DND-41 (cell line): ENCODE measurements around the gene ACSM6.

Source experiments
- ATAC-seq: fragments of 200-7000 bp; cut with Tn5 transposase; 3 replicates; pipeline ENCODE4 v1.9.1; 2021; ENCODE audit warnings: low read depth; ENCODE audit not compliant: insufficient read depth
- DNase-seq: peaks from one replicate; pipeline ENCODE4 v3.0.0-alpha.2; 2020
- H2AFZ ChIP-seq: 2 replicates; pipeline ENCODE4 v1.6.0; 2012; ENCODE audit warnings: low read depth, low read length
- H3K27ac ChIP-seq: 2 replicates; pipeline ENCODE4 v1.5.1; 2012; ENCODE audit warnings: low read length, inconsistent platforms
- H3K27me3 ChIP-seq: fragments of 200-600 bp; sonication (generic); 2 replicates; pipeline ENCODE4 v1.6.0; 2012; ENCODE audit warnings: low read length, mild to moderate bottlenecking, inconsistent platforms; ENCODE audit not compliant: insufficient read depth, poor library complexity
- H3K36me3 ChIP-seq: 2 replicates; pipeline ENCODE4 v1.5.1; 2012; ENCODE audit warnings: low read length, inconsistent platforms; ENCODE audit not compliant: insufficient read depth
- H3K4me1 ChIP-seq: 2 replicates; pipeline ENCODE4 v1.5.1; 2012; ENCODE audit warnings: mild to moderate bottlenecking, low read length; ENCODE audit not compliant: insufficient read depth
- H3K4me2 ChIP-seq: 2 replicates; pipeline ENCODE4 v1.6.0; 2012; ENCODE audit warnings: mild to moderate bottlenecking, moderate library complexity, low read length, inconsistent platforms; ENCODE audit not compliant: insufficient read depth
- H3K4me3 ChIP-seq, 2 experiments: fragments of 200-600 bp in 1 of 2; shearing (Covaris generic) in 1 of 2; 2 replicates each; pipeline ENCODE4 v1.5.1; 2012 to 2016; ENCODE audit warnings: inconsistent platforms in 2 of 2, low read length in 2 of 2, mild to moderate bottlenecking in 2 of 2, low read depth in 1 of 2, moderate library complexity in 1 of 2
- H3K79me2 ChIP-seq: 2 replicates; pipeline ENCODE4 v1.6.0; 2012; ENCODE audit warnings: low read length, inconsistent platforms; ENCODE audit not compliant: insufficient read depth
- H3K9ac ChIP-seq: 2 replicates; pipeline ENCODE4 v1.6.0; 2012; ENCODE audit warnings: low read depth, mild to moderate bottlenecking, inconsistent platforms, low read length, moderate library complexity
- H3K9me3 ChIP-seq: 2 replicates; pipeline ENCODE4 v1.5.1; 2012; ENCODE audit warnings: low read length, moderate library complexity, mild to moderate bottlenecking, inconsistent platforms; ENCODE audit not compliant: insufficient read depth, severe bottlenecking
- H4K20me1 ChIP-seq: 2 replicates; pipeline ENCODE4 v1.6.0; 2012; ENCODE audit warnings: low read length; ENCODE audit not compliant: insufficient read depth
- EZH2 ChIP-seq: IDR thresholded peaks from 3 replicates; pipeline ENCODE4 v1.6.1; 2012; ENCODE audit warnings: borderline replicate concordance, low read depth, mild to moderate bottlenecking, moderate library complexity, low read length, inconsistent platforms; ENCODE audit not compliant: severe bottlenecking
- TF ChIP-seq, protein P1 (sequence below): IDR thresholded peaks from 2 replicates; pipeline ENCODE4 v1.5.1; 2012; ENCODE audit warnings: borderline replicate concordance, low read length, moderate library complexity, mild to moderate bottlenecking; ENCODE audit not compliant: poor library complexity, severe bottlenecking; ENCODE audit errors: extremely low read depth

ACSM6 gene

DNA sequence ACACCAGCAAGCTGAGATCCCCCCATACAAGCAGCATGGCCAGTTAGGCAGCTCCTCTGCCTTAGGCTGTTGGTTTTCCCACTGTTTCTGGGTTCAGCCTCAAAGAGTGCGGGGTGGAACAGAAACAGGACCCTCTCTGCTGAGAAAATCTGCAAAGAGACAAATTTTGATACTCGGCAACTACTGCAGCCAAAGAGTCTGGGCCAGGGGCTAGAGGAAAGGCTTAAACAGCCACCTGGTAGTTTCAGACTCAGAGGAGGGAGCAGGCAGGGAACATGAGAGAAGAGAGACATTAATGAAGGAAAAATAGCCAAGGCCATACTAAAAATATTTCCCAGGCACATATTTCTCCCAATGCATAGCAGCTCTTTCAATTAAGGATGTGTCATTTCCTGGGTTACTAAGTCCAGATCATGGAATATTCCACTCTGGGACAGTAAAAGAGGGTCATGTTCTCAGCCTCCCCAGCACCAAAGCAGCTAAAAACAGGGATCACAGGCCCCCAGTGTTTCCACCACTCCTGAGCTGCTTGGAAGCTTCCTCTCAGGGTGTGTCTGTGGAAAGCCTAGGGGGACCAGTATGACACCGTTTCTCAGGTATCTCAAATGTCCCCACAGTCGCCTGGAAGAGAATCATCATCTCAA, 67.0 kb downstream of the ACSM6 start:
- Histone ChIP-seq H2AFZ (no peak overlapping the region), H3K27me3 (peaks cover 11% of the 10 kb centered on the region), H3K4me3 (no peak overlapping the region), H3K4me2 (no peak overlapping the region), H3K9ac (no peak overlapping the region), H3K36me3 (no peaks in the 10 kb centered on the region), H3K79me2 (no peaks in the 10 kb centered on the region), H4K20me1 (no peaks in the 10 kb centered on the region), H3K27ac (no peak overlapping the region), H3K9me3 (no peaks in the 10 kb centered on the region), H3K4me1 (no peaks in the 10 kb centered on the region)
- TF ChIP-seq EZH2, result no peak
- TF ChIP-seq, protein P1, sequence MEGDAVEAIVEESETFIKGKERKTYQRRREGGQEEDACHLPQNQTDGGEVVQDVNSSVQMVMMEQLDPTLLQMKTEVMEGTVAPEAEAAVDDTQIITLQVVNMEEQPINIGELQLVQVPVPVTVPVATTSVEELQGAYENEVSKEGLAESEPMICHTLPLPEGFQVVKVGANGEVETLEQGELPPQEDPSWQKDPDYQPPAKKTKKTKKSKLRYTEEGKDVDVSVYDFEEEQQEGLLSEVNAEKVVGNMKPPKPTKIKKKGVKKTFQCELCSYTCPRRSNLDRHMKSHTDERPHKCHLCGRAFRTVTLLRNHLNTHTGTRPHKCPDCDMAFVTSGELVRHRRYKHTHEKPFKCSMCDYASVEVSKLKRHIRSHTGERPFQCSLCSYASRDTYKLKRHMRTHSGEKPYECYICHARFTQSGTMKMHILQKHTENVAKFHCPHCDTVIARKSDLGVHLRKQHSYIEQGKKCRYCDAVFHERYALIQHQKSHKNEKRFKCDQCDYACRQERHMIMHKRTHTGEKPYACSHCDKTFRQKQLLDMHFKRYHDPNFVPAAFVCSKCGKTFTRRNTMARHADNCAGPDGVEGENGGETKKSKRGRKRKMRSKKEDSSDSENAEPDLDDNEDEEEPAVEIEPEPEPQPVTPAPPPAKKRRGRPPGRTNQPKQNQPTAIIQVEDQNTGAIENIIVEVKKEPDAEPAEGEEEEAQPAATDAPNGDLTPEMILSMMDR, result no peak
- ATAC-seq, result no peak
- DNase-seq, result no peak

DNA sequence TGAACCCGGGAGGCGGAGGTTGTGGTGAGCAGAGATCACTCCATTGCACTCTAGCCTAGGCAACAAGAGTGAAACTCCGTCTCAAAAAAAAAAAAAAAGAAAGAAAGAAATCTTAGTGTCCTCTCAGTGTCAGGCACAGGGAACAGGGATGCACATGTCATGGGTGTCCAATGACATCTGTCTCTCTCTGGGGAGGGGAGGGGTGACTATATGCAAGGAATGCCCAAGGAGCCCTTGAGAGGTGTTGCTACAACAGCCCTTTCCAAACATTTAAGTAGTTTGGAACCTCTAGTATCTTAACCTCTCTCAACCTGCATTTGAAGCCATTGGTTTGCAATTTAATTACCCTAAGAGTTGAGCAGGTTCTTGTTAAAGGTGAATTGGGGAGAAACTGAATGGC, 67.9 kb downstream of the ACSM6 start:
- Histone ChIP-seq H3K4me1 (no peaks in the 10 kb centered on the region), H3K4me2 (no peak overlapping the region)
- ATAC-seq, result no peak

DNA sequence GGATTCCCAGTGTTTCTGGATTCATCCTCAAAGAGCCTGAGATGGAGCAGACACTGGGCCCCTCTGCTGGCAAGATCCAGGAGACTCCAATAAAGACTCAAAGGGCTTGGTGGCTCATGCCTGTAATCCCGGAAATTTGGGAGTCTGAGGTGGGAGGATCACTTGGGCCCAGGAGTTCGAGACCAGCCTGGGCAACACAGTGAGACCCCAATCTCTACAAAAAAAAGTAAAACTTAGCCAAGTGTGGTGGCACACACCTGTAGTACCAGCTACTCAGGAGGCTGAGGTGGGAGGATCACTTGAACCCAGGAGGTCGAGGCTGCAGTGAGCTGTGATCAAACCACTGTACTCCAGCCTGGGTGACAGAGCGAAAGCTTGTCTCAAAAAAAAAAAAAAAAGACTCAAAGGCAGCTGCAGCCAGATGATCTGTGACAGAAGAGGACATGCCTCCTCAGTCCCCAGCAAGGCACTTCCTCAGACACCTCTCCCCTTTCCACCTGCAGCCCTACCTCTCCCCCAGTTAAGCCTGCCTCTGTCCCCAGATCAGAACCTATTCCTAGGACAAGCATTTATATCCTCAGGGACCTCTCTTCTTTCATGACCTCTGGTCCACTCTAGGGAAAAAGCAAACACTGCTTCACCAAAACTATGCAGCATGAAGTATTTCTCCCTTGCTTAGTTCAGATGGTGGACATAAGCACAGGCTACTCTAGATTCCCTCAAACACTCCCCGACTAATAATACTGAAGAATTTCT, 68.9 kb downstream of the ACSM6 start:
- no peak overlapping the region for H3K4me3 ChIP-seq
- H3K9me3 ChIP-seq, result no peaks in the 10 kb centered on the region
- no peaks in the 10 kb centered on the region for H4K20me1 ChIP-seq
- ATAC-seq, result no peak
- DNase-seq, result no peak
- TF ChIP-seq EZH2, result no peak
- TF ChIP-seq, protein P1, result no peak
- no peak overlapping the region for H3K27ac ChIP-seq
- peaks cover 16% of the 10 kb centered on the region for H3K27me3 ChIP-seq
- no peak overlapping the region for H3K4me2 ChIP-seq
- H3K4me1 ChIP-seq, result no peaks in the 10 kb centered on the region
- H2AFZ ChIP-seq, result no peak overlapping the region
- no peak overlapping the region for H3K9ac ChIP-seq
- no peaks in the 10 kb centered on the region for H3K36me3 ChIP-seq
- H3K79me2 ChIP-seq, result no peaks in the 10 kb centered on the region

More for the DNA sequence above, 67.9 kb downstream of the ACSM6 start:
- no peaks in the 10 kb centered on the region for H3K9me3 ChIP-seq
- H4K20me1 ChIP-seq, result no peaks in the 10 kb centered on the region
- no peak overlapping the region for H3K4me3 ChIP-seq
- no peak overlapping the region for H3K9ac ChIP-seq
- H3K27ac ChIP-seq, result no peak overlapping the region
- no peaks in the 10 kb centered on the region for H3K79me2 ChIP-seq
- no peaks in the 10 kb centered on the region for H3K36me3 ChIP-seq
- TF ChIP-seq, protein P1, result no peak
- TF ChIP-seq EZH2, result no peak
- no peak for DNase-seq
- H3K27me3 ChIP-seq, result peaks cover 16% of the 10 kb centered on the region
- no peak overlapping the region for H2AFZ ChIP-seq
